Fibroblast of skin of left biceps (primary cell): Measurements from ENCODE around the gene NEU4.

Experiments
- DNase-seq, 2 experiments: peaks; one replicate each; pipeline ENCODE4 v3.0.0-alpha.2; 2013; ENCODE audit warnings: low read depth in 2 of 2

The NEU4 gene

GRCh38 chr2:241834527-241835210 is 25.7 kb downstream of the NEU4 start:
- DNase-seq = no peak

- no peak for DNase-seq
Measured at GRCh38 chr2:241835611-241836010, 26.6 kb downstream of the NEU4 start.

GRCh38 chr2:241836292-241836691 is 27.3 kb downstream of the NEU4 start:
- no peak for DNase-seq

- no peak for DNase-seq
Measured at GRCh38 chr2:241837197-241837965, 28.4 kb downstream of the NEU4 start.

- no peak for DNase-seq
Measured at GRCh38 chr2:241841181-241842066, 32.4 kb downstream of the NEU4 start.

- no peak for DNase-seq
Measured at GRCh38 chr2:241842067-241842415, 33.0 kb downstream of the NEU4 start.

- no peak for DNase-seq
Measured at GRCh38 chr2:241842620-241843211, 33.7 kb downstream of the NEU4 start.

GRCh38 chr2:241843321-241844065 is 34.5 kb downstream of the NEU4 start:
- DNase-seq = no peak

GRCh38 chr2:241844066-241844728 is 35.2 kb downstream of the NEU4 start:
- DNase-seq = no peak

GRCh38 chr2:241844831-241845578 is 36.0 kb downstream of the NEU4 start:
- no peak for DNase-seq

- DNase-seq = no peak
Measured at GRCh38 chr2:241846406-241846805, 37.4 kb downstream of the NEU4 start.

- DNase-seq = no peak
Measured at GRCh38 chr2:241848761-241849615, 40.0 kb downstream of the NEU4 start.

- no peak for DNase-seq
Measured at GRCh38 chr2:241849616-241850543, 40.9 kb downstream of the NEU4 start.

GRCh38 chr2:241850544-241851324 is 41.7 kb downstream of the NEU4 start:
- no peak for DNase-seq

- no peak for DNase-seq
Measured at GRCh38 chr2:241851325-241852115, 42.5 kb downstream of the NEU4 start.
